Stimulated activated CD4-positive, alpha-beta T cell treated with anti-CD3 and anti-CD28 coated beads, TNF-alpha, amount 100 ng/mL, for 24 hours (primary cell): ENCODE results near the gene CLCNKA.
"Not testable (repeated sequence)": the region's sequence is repeated elsewhere in the genome, so short reads cannot be mapped to it uniquely, and the experiment has no call there.

Experiments
- DNase-seq, 3 experiments: peaks; one replicate each; pipeline ENCODE4 v3.0.0-alpha.2; 2020; ENCODE audit warnings: low read depth in 3 of 3

The CLCNKA gene

DNA sequence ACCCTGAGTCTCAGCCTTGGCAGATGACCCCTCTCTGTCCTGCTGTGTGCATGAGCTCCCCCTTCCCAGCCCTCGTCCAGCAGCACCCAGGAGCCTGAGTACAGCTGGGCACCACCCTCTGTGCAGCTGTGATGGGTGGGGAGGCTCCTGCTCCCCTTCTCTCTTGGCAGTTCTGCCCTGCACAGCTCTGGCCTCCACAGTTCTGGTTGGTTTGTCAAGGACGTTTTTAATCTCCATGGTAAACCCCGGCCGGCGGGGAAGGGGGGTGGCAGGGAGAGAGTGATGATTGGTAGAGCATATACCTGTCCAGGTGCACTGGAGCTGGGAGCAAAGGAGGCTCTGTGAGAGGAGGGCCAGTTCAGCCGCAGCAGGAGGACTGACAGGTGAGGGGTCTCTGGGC, at the start of gene CLCNKA:
Gene CLCNKA (plus strand): TSS at position 356 of the 400 bp plus-strand sequence. CDS start 584 bp downstream, outside the sequence.
- no peak for DNase-seq

DNA sequence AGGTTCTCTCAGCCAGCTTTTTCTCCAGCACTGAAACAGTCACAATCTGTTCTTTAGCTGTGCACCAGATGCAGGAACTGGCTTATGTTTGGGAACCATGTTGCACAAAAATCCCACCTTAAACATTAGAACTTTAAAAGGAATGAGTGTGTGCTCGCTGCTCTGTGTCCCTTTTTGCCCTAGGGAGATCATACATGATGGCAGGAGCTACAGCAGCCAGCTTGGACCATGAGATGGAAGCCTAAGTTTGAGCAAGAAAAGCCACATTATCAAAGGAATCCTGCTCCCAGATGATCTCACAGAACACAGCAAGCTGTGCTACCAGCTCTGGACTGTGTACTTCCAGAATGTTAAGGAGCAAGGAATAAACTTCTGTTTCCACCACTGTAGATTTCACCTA, 49.4 kb upstream of the CLCNKA start:
- DNase-seq = no peak

DNA sequence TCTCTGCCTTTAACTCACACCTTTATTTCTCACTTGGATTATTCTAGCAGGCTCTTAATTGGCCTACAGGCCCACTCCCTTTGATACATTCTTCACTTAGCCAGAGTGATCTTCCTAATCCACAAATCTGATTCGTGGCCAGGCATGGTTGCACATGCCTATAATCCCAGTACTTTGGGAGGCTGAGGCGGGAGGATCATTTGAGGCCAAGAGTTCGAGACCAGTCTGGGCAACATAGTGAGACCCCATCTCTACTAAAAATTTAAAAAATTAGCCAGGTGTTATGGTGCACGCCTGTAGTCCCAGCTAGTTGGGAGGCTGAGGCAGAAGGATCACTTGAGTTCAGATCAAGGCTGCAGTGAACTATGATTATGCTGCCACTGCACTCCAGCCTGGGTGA, 48.1 kb upstream of the CLCNKA start:
- DNase-seq = no peak

DNA sequence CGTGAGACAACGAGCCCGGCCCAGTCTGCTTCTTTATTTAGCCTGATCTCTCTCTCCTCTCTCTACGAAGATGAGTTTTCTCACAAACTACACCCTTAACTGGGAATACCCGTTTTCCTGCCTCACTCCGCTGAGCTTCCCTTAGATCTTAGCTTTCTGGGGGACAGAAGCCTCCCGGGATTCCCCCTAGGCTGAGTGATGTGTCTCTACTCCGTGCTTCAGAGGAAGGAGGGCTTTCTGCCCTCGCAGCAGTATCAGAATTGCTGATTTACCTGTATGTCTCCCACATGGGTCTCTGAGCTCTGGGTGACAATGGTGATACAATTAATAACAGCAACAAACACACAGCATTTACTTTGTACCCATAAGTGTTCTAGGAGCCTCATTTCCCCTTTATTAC, 47.0 kb upstream of the CLCNKA start:
- peak in 1 of 3 experiments; percentile 35 for DNase-seq

DNA sequence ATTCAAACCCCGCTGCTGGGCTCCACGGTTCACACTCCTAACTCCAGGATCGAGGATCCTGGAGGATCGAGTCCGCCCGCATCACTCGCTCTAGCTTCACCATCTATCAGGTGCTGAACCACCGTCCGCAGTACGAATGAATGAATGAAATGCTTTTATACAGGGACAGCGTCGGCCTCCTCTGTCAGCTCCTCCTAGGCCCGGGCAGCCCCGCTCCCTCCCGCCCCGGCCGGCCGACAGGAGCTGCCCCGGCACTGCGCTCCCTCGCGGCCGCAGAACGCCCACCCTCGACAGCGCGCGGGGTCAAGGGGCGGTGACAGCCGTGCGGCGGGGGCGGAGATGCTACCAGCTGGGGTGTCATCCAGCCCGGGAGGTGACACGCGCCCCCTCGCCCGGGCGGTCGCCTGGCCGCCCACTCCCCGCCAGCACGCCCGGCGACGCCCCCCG, 46.5 kb upstream of the CLCNKA start:
- DNase-seq = peak; percentile 48 to 80 (median 49)

DNA sequence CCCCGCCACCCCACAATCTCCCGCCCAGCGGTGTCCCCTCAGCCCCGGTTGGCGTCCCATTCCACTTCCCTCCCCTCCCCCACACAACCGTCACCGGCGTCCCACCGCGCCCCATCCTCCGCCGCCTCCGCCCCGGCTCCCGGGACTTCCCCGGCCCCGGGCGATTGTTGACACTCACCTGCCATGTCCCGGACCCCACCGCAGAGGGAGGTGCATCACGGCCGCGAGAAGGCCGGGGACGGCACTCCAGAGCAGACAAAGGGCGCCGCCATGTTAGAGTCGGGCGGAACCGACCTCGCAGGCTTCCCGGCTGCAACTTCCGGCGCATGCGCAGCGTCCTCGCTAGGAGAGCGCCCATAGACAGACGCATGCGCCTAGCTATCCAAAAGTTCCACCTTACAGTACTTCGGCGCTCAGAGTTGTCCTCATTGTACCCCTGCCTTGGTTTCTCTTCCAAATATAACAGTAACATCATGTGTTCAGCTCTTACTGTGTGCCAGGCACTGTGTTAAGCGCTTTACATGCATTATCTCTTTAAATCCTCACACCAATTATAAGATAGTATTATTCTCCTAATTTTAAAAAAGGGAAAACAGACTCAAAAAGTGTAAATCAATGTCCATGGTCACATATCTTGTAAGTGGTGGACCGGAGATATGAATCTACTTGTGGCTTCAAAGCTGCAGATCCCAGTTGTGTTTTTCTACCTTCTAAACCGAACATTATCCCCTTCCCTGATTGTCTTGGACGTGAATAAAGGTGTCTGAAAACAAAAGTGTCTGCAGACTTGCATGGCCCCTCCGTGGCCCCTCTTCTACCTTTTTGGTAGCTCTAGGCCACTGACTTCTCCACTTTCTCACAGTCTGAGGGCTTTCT, 45.8 kb upstream of the CLCNKA start, which contains the start of gene ZBTB17:
Gene ZBTB17 (minus strand): TSS at position 297 of the 876 bp plus-strand sequence. CDS start 27,606 bp downstream, outside the sequence.
- peak; percentile 91 to 95 (median 92) for DNase-seq

DNA sequence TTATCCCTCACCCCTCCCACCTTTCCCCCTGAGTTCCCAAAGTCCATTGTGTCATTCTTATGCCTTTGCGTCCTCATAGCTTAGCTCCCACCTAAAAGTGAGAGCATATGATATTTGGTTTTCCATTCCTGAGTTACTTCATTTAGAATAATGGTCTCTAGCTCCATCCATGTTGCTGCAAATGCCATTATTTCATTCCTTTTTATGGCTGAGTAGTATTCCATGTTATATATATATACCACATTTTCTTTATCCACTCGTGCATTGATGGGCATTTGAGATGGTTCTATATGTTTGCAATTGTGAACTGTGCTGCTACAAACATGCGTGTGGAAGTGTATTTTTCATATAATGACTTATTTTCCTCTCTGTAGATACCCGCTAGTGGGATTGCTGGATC, 43.9 kb upstream of the CLCNKA start:
- not testable (repeated sequence) for DNase-seq

DNA sequence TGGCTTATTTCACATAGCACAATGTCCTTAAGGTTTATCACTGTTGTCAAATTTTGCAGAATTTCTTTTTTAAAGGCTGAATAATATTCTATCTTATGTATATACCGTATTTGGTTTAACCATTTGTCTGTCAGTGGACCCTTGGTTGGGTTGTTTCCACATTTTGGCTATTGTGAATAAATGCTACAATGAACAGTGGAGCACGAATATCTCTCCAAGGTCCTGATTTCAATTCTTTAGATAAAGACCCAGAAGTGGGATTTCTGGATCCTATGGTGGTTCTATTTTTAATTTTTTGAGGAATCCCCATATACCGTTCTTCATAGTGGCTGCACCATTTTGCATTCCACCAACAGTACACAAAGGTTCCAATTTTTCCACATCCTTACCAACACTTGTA, 40.2 kb upstream of the CLCNKA start:
- no peak for DNase-seq

DNA sequence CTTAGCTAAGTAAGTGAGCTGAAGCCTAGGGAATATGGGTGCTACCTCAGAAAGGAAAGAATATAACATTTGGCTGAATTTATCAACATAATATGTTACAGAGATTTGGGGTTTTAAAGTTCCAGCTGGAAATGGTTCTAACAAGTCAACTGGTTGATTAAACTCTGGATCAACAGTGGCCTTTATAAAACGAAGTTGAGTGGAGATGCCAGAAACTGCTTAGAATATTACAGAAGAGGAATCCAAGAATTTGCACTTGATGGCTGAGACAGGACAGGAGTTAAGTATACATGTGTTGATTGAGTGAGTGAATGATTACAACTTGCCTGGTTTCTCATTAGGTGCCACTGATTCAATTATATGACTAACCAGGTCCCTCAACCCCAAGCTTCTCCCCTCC, 38.6 kb upstream of the CLCNKA start:
- no peak for DNase-seq

DNA sequence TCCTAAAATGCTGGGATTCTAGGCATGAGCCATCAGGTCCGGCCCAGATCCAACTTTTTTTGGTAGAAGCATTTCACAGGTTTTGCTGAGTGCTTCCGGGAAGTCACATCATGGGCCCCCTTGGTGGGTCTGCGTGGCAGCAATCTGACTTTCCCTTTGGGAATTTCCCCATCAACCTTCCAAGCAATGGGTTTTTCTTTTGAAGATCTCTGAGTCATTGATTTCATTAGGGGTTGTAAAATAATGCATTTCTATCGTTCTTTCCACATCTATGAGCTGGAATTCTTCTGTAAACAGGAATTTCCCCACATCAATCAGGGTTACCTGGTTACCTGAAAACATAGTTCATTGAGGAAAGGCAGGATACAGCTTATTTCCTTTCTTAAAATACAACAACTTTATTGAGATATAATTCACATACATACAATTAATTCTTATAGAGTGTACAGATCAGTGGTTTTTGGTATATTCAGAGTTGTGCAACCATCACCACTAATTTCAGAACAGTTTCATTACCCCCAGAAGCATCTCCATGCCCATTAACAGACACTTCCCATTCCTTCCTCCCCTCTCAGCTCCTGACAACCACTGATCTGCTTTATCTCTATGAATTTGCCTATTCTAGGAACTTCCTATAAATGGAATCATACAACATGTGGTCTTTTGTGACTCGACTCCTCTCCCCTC, 36.1 kb upstream of the CLCNKA start:
- no peak for DNase-seq

DNA sequence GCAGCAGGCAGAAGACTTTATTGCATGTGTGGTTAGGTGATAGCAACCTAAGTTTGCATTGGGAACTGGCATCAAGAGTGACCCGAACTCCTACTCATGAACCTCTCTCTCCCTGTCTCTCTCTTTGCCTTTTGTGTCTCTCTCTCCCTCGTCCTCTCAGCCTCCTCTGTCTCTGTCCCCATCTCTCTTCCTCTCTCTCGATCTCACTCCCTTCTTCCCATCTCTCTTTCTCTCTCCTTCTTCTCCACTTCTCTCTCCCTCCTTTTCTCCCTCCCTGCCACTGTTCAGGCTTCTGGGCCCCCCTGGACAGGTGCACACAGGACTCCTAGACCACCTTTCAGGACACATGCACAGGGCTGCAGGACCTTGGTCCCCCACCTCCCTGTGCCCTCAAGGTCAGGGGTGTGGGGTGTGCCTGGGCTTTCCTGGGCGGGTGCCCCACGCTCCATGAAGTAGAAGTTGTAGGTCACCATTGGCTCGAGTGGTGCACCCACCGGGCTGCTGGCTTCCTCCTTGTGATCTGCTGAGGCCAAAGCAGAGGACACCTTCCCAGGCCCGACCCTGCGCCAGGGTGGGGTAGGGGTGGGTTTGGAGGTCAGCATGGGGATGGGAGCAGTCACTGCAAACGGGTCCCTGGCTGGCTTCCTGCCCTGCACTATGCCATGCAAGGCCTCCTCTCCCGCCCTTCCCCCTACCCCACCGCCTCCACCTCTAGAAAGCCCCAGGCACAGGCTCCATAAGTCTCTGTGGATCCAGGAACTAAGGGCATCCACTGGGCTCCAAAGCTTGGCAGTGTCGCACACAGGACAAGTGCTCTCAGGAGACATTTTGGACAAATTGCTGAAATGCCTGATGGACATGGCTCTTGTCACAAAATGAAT, 32.7 kb upstream of the CLCNKA start:
- DNase-seq = no peak

DNA sequence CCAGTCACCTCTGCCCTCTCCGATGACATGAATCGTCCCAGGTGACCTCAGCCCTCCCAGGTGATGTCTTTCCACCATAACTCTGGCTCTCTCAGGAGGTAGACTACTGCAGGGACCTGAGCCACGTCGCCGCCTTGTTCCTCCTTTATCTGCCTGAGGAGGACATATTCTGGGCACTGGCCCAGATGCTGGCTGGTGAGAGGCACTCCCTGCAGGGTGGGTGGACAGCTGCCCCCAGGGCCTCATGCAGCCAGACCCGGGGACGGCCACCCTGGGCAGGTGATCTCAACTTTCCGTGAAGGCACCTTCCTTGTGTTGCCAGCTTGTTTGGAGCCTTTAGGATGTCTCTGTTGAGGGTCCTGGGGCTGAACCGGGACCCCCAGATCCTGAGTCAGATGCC, 32.1 kb upstream of the CLCNKA start:
- no peak for DNase-seq

DNA sequence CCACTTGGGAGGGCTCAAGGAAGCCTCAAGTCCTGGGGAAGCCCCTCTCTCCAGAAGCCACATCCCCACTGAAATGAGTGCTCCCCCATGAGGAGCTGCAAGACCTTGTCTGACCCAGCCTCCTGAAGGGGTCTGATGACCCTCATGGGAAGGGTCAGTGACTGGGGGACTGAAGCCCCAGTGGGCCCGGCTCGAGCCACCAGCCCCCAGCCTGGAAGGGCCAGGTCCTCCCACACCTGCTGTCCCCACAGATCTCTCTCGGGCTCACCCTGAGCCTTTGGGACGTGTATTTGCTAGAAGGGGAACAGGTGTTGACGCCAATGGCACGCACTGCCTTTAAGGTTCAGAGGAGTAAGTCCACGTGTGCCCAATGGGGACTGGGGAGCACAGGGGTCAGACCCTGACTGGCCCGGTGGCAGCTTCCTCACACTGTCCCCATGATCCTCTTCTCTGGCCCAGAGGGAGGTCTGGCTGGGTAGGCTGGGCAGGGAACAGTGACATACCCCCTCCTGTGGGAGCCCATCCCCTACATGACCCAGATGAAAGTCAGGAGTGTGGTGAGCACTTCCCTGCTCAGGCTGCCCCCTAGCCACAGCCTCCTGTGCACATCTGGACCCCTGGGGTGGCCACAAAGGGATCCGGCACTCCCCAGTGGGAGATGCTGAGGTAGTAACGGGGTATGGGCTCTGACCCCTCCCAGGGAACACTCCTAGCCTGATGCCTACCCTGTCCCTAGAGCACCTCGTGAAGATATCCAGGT, 30.2 kb upstream of the CLCNKA start:
- DNase-seq = no peak

DNA sequence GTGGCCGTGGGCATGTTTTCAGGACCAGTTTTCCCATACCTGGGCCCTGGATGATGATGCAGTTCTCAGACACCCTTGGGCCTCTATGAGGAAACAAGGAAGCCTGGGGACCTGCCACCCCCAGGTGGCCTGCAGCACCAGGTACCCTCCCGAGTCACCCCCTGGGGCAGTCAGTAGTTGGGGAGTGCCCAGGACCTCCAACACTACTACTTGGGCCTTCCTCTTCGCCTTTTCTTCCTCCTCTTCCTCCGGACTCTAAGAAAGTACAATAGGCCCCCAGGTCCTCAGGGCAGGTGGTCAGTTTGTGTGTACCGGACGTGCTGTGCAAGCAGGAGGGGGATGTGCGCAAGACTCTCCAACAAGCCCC, 29.7 kb upstream of the CLCNKA start:
- no peak for DNase-seq

DNA sequence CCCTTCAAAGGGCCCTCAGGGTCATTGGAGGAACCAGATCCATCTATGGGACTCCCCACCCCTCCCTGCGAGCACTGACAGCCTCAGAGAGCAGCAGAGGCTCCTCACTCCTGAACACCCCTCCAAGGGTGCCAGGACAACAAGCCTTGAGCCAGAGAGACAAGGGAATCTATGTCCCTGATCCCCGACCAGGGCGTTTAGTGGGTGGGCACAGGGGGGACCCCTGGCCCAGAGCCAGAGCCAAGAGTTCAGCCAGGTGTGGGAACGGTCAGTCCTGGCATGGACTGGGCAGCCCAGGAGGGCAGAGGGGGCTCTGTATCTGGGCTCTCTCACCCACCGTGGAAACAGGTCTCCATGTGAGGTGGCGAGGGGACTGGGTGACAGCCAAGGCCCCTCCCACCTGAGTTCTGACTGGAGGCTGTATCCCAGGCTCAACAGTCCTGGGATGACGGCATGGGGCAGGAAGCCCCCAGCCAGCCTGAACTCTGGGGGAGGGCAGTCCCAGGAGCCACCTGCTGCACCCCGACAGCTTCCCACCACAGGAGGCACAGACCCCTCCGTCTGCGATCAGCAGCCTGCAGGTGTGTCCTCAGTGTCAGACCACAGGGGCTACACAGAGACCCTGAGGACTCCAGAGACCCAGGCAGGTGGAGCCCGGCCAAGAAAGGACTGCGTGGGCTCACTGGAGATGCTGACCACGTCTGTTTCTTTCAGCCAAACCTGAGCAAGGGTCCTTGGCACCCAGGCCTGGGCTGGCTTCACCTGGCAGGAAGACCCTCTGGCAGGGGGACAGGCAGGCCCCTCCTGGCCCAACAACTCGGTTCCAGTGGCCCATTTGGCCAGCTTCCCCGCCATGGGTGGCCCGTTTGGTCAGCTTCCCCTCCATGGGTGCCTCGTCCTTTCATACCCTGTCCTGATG, 29.0 kb upstream of the CLCNKA start:
- no peak for DNase-seq

DNA sequence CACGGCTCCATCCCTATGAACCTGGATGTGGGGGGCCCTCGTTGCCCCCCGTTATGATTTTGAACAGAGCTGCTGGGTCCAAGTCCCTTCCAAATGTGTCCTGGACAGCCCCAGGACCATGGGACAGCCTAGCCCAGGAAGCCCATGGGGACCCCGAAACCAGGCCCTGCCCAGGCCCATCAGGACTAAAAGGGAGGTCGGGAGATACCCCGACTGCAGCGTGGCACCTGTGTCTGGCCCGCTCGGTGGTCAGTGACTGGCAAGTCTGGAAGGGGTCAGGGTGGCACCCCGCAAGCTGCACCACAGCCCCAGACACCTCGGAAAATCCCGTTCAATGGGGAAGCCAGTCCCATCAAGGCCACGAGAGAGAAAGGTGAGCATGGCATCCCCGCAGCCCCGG, 28.2 kb upstream of the CLCNKA start:
- no peak for DNase-seq

DNA sequence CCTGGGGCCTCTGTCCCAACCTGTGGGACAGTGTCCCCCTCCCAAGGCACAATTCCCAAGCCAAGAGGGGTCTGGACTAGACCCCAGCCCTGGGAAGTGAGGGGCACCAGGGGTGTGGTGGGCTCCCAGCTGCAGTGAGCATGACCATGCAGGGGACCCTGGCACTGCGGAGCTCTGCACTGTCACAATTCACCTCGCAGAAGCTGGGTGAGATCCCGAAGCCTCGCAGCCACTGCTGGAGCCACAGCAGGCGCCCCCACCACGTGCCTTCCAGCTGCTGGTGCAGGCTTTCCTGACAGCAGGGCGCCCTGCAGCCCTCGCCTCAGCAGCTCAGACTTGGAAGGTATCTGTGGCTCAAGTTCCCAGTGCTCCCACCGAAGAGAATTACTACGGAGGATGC, 27.8 kb upstream of the CLCNKA start:
- no peak for DNase-seq

DNA sequence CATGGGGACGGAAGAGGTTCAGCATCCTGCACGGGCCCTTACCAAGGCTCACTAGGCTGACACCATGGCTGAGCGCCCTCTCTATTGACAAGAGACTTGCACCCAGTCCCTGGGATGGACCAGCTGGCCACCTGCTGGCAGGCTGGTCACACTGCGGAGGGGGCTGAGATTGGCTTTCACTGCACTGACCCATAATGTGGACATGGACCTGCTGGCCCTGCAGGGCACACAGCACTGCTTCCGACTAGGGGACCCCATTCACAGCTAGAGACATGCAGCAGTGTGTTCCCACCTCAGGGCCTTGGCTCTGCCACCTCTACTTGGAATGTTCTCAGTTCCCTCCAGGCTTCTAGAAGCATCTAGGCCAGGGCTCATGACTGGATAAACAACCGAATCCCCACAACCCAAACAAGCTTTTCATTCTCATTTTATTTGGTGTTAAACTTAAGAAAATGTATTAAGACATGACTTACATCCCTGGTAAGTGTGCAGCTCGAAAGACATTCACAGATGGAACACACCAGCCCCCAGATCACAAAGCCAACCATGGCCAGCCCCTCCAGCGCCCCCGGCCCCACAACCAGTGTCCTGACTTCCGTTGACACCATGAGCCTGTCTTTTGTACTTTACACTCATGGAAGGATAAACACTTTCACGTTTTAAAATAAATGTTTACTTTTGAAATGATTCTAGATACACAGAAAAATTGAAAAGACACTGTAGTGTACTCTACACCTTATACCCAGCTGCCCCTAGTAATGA, 27.1 kb upstream of the CLCNKA start:
- peak in 2 of 3 experiments; percentile 11 to 45 for DNase-seq

DNA sequence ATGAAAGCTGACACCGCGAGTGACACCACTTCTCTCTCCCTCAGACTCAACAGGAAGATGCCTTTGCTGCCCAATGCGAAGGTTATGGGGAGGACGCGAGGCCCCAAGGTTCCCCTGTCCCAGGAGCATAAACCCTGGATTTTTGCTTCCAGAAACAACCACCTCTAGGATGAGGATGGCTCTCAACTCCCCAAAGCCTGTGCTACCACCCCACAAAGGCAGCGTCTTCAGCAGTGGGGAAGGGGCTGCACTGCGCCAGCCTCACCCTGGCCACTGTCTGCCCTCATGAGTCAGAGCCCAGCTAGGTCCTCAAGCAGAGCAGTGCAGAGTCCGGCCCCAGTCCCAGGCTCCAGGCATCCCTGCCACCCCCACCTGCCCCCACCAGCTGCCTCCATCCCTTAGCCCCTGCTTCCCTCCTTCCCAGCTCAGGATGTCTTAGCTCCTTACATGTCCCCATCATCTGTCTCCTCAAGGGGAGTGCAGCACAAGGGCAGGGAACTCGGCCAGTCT, 24.7 kb upstream of the CLCNKA start:
- DNase-seq = no peak
